Urinary bladder (tissue), 4 donors: ENCODE results near the gene SP4. TPM values are rescaled to one million over a fixed set of nuclear protein-coding genes. Genes with fewer than 3 reads are reported as not detected.

Experiments used
- DNase-seq: peaks from one replicate; pipeline ENCODE4 v3.0.0-alpha.2; 2015; ENCODE audit errors: extremely low spot score
- H3K27ac ChIP-seq: one replicate; pipeline ENCODE4 v1.5.1; 2013; ENCODE audit warnings: low read depth, mild to moderate bottlenecking, moderate library complexity
- H3K36me3 ChIP-seq: one replicate; pipeline ENCODE4 v1.6.1; 2013; ENCODE audit warnings: mild to moderate bottlenecking, moderate library complexity; ENCODE audit not compliant: insufficient read depth
- H3K4me1 ChIP-seq: one replicate; pipeline ENCODE4 v1.6.1; 2013; ENCODE audit warnings: mild to moderate bottlenecking, moderate library complexity; ENCODE audit not compliant: insufficient read depth
- H3K4me3 ChIP-seq: one replicate; pipeline ENCODE4 v1.5.1; 2013; ENCODE audit warnings: low read depth, low read length
- WGBS: extraction: QIAGEN DNeasy Blood & Tissue Kit; methylation state at CpG from one replicate; pipeline ENCODE4 v1.1.7; 2013; 5-methylcytosine and 5-hydroxymethylcytosine counted together
- polyA plus RNA-seq: library from polyadenylated mRNA; stranded (reverse); fragments of 200-250 nt; gene quantifications from one replicate; pipeline ENCODE4 v1.2.3, GENCODE V29; 2013
- total RNA-seq: library from RNA; depleted of rRNA; stranded (reverse); fragments of >200 nt; gene quantifications from one replicate; pipeline ENCODE4 v1.2.3, GENCODE V29; 2014
- donor health status: healthy with polysubstance abuse.
- donor health status: healthy.

The SP4 gene
- total and polyA plus RNA-seq, 2 donors = 4.0 to 18.4 TPM

DNA sequence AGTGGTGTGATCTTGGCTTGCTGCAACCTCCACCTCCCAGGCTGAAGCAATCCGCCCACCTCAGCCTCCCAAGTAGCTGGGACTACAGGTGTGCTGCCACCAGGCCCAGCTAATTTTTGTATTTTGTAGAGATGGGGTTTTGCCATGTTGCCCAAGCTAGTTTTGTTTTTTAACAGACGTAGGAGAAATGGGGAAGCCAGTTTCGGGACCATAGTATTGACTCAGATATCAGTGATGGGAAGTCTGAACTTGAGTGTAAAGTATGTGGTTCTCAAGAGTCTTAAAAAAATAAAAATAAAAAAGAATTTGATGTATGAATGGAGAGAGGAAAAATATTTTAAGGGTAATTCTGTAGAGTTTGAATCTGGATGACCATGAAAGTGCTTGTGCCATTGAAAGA, 34.2 kb downstream of the SP4 start:
- H3K4me1 ChIP-seq = no peaks in the 10 kb centered on the region
- H3K36me3 ChIP-seq = no peaks in the 10 kb centered on the region
- no peak overlapping the region for H3K27ac ChIP-seq
- H3K4me3 ChIP-seq = no peak overlapping the region
- no peak for DNase-seq
- WGBS = 95% methylated on average over 3 of the region's 3 CpGs

DNA sequence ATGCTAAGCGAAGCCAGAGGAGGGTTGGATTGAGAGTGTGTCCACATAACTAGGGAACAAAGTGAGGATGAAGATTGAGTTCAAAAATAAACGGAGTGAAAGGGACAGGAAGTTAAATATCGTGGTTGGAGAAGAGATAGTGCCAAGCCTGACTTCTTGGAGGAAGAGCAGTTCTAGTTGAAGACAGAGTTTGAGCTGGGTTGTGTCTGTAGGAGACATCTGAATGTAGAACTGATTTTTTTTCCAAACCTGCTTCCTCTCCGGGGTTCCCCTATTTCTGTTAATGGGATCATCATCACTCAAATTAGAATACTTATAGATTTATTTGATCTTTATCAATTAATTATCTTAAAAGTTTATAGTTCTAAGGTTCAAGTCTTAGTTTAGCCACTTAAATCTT, 35.6 kb downstream of the SP4 start:
- WGBS = 78% methylated on average over 4 of the region's 4 CpGs
- H3K4me1 ChIP-seq = no peaks in the 10 kb centered on the region
- DNase-seq = no peak
- H3K36me3 ChIP-seq = no peaks in the 10 kb centered on the region
- no peak overlapping the region for H3K27ac ChIP-seq
- no peak overlapping the region for H3K4me3 ChIP-seq

GRCh38 chr7:21468969-21469368, 41.1 kb downstream of the SP4 start:
- no peaks in the 10 kb centered on the region for H3K4me1 ChIP-seq
- no peak overlapping the region for H3K4me3 ChIP-seq
- H3K36me3 ChIP-seq = no peaks in the 10 kb centered on the region
- no peak overlapping the region for H3K27ac ChIP-seq
- no peak for DNase-seq

- no peak for DNase-seq
- 80% methylated on average over 3 of the region's 3 CpGs for whole genome bisulfite sequencing
- H3K4me3 ChIP-seq = no peak overlapping the region
- no peak overlapping the region for H3K27ac ChIP-seq
- H3K36me3 ChIP-seq = no peaks in the 10 kb centered on the region
- no peaks in the 10 kb centered on the region for H3K4me1 ChIP-seq
These were observed 42.0 kb downstream of the SP4 start for GRCh38 chr7:21469894-21470293.

- no peaks in the 10 kb centered on the region for H3K4me1 ChIP-seq
- H3K4me3 ChIP-seq = no peak overlapping the region
- H3K27ac ChIP-seq = no peak overlapping the region
- 94% methylated on average over 1 of the region's 1 CpG for WGBS
- peaks cover 1% of the 10 kb centered on the region for H3K36me3 ChIP-seq
- DNase-seq = no peak
These were observed 44.1 kb downstream of the SP4 start for GRCh38 chr7:21472029-21472428.

DNA sequence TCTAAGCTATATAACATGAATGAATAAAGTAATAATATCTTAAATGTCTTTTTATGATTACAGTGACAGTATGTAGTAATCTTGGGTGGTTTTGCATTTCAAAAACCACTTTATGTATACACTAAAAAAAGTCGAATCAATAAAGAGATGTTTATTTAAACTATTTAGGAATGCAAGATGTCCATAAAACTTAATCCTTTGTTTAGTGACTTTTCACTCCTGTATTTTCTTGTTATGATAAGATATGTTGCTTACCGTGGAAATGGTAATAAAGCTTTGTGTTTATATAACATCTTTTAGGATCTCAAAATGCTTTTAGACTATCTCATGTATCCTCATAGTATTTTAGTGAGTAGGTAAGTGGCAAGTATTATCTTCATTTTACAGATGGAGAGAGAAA, 48.5 kb downstream of the SP4 start:
- no peak overlapping the region for H3K27ac ChIP-seq
- peaks cover 2% of the 10 kb centered on the region for H3K36me3 ChIP-seq
- no peak for DNase-seq
- no peaks in the 10 kb centered on the region for H3K4me1 ChIP-seq
- no peak overlapping the region for H3K4me3 ChIP-seq
- 23% methylated on average over 2 of the region's 2 CpGs for WGBS

DNA sequence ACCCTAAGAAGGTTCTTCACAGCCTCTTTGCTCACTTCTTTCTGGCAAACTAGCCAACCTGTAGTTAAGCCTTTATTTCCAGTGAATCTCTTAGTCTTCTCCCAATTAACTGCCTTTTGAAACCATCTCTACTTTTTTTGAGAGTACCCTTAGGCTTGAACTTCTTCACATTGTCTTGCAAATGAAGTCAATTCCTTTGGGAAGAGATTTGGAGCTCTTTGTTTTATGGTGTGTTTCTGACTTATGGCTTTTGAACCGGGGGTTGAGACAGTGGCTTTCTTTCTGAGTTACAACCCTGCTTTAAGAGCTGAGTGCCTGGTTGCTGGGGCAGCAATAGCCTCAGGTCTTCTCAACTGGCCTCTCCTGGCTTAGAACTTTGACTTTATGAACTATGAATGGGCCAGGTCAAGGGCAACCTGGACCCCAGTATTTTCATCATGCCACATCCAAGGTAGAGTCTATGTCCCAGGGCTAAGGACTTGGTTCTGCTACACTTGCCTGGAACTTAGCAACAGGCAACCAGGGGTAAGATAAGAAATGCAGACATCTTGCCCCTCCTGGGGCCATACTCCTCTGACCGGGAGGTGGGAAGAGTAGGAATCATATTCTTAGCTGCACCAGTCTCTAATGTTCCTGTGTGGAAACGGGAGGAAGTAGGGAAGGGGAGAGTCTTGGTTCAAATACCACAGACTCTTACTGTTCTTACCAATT, 53.0 kb downstream of the SP4 start:
- H3K4me3 ChIP-seq = no peak overlapping the region
- H3K27ac ChIP-seq = no peak overlapping the region
- H3K4me1 ChIP-seq = no peaks in the 10 kb centered on the region
- 75% methylated on average over 3 of the region's 3 CpGs for WGBS
- peaks cover 2% of the 10 kb centered on the region for H3K36me3 ChIP-seq
- DNase-seq = no peak

DNA sequence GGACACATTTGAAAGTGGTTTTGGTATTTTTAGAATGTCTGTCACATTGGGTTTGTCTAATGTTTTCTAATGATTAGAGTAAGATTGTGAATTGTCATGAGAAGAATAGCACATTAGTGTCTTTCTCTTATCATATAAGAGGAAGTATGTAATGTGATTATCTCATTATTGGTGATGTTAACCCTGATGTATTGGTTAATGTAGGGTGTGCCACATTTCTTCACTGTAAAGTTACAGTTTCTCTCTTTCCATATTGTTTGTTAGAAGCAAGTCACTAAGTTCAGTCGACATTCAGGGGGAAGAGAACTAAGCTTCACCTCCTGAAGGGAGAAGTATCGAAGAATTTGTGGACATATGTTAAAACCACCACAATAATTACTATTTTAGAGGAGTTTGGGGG, 58.6 kb downstream of the SP4 start:
- H3K4me3 ChIP-seq = no peak overlapping the region
- H3K27ac ChIP-seq = no peak overlapping the region
- DNase-seq = no peak
- no peaks in the 10 kb centered on the region for H3K36me3 ChIP-seq
- H3K4me1 ChIP-seq = no peaks in the 10 kb centered on the region
- 68% methylated on average over 2 of the region's 2 CpGs for WGBS

DNA sequence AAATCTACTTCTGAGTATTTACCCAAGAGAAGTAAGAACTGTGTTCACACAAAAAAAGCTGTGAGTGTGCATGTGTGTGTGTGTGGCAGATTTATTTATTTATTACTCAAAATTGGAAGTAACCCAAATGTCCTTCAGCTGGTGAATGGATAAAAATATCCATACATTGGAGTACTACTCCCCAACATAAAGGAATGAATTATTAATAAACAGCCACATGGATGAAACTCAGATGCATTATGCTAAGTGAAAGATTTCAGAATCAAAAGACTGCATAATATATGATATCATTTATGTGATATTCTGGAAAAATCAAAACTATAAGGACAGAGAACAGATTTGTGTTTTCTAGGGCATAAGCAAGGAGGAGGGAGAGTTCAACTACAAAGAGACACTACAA, 67.8 kb downstream of the SP4 start:
- Histone ChIP-seq H3K4me3 (no peak overlapping the region), H3K36me3 (no peaks in the 10 kb centered on the region), H3K27ac (no peak overlapping the region), H3K4me1 (no peaks in the 10 kb centered on the region)
- no peak for DNase-seq

- Histone ChIP-seq H3K4me3 (no peak overlapping the region), H3K27ac (no peak overlapping the region), H3K36me3 (no peaks in the 10 kb centered on the region), H3K4me1 (no peaks in the 10 kb centered on the region)
- no peak for DNase-seq
These were observed 69.2 kb downstream of the SP4 start for GRCh38 chr7:21497072-21497471.

GRCh38 chr7:21500117-21500832, 72.4 kb downstream of the SP4 start:
- Histone ChIP-seq H3K4me1 (no peaks in the 10 kb centered on the region), H3K36me3 (no peaks in the 10 kb centered on the region), H3K4me3 (no peak overlapping the region), H3K27ac (no peak overlapping the region)
- DNase-seq = no peak
- WGBS = 83% methylated on average over 6 of the region's 6 CpGs

DNA sequence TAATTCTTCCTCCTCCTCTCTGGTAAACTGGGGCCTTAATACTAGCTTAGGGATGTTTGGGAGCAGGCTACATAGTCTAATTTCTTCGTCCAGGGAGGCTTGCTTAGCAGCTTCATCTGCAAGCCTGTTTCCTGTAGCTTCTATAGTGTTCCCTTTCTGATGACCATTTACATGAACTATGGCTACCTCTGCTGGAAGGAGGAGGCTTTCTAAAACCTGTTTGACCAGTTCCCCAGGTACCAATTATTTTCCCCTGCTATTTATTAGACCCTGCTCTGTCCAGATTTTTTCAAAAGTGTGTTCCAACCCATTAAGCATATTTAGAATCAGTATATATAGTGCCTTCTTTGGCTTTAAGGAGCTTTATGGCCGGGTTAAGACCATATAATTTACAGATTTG, 76.1 kb downstream of the SP4 start:
- WGBS = 86% methylated on average over 2 of the region's 2 CpGs
- no peak for DNase-seq
- H3K4me3 ChIP-seq = no peak overlapping the region
- H3K36me3 ChIP-seq = no peaks in the 10 kb centered on the region
- no peak overlapping the region for H3K27ac ChIP-seq
- no peaks in the 10 kb centered on the region for H3K4me1 ChIP-seq

GRCh38 chr7:21507627-21508343, 79.9 kb downstream of the SP4 start:
- H3K27ac ChIP-seq = no peak overlapping the region
- H3K36me3 ChIP-seq = no peaks in the 10 kb centered on the region
- no peak for DNase-seq
- H3K4me1 ChIP-seq = no peaks in the 10 kb centered on the region
- WGBS = 92% methylated on average over 8 of the region's 8 CpGs
- no peak overlapping the region for H3K4me3 ChIP-seq

- 98% methylated on average over 3 of the region's 3 CpGs for WGBS
- DNase-seq = no peak
- Histone ChIP-seq H3K4me1 (no peaks in the 10 kb centered on the region), H3K27ac (no peak overlapping the region), H3K4me3 (no peak overlapping the region), H3K36me3 (no peaks in the 10 kb centered on the region)
These were observed 80.7 kb downstream of the SP4 start for GRCh38 chr7:21508538-21508937.
